Natural killer cell (primary cell): Measurements from ENCODE around the gene RGS6. TPM values are rescaled to one million over a fixed set of nuclear protein-coding genes. Genes with fewer than 3 reads are reported as not detected.

Source experiments
- ATAC-seq, 3 donors: fragments of 150-1000 bp in 2 of 3; fragments of 200-7000 bp in 1 of 3; cut with Tn5 transposase; 1 replicate in 1 of 3; 2 replicates in 2 of 3; pipeline ENCODE4 v1.10.0; 2021; ENCODE audit warnings: mild to moderate bottlenecking in 2 of 3, moderate library complexity in 2 of 3
- DNase-seq, 2 donors: peaks; one replicate each; pipeline versions ENCODE4 v3.0.0 to v3.0.0-alpha.2; 2013 to 2021; ENCODE audit warnings: mixed read lengths in 1 of 2
- H3K27ac ChIP-seq: one replicate; pipeline ENCODE4 v1.5.1; 2013; ENCODE audit warnings: mild to moderate bottlenecking, low read length
- H3K27me3 ChIP-seq: one replicate; pipeline ENCODE4 v1.6.1; 2013; ENCODE audit warnings: low read length; ENCODE audit not compliant: control insufficient read depth, insufficient read depth
- H3K36me3 ChIP-seq: one replicate; pipeline ENCODE4 v1.6.1; 2013; ENCODE audit warnings: low read length; ENCODE audit not compliant: control insufficient read depth, insufficient read depth
- H3K4me1 ChIP-seq: one replicate; pipeline ENCODE4 v1.6.1; 2013; ENCODE audit warnings: low read length; ENCODE audit not compliant: control insufficient read depth, insufficient read depth
- H3K4me3 ChIP-seq: one replicate; pipeline ENCODE4 v1.5.1; 2013; ENCODE audit warnings: low read length
- H3K9me3 ChIP-seq: one replicate; pipeline ENCODE4 v1.6.1; 2013; ENCODE audit warnings: low read length; ENCODE audit not compliant: control insufficient read depth, insufficient read depth
- H3K27ac Mint-ChIP-seq, 2 donors: one replicate each; pipeline ENCODE4 v1.8.0; 2022; ENCODE audit warnings: mild to moderate bottlenecking in 2 of 2, mixed read lengths in 2 of 2, moderate library complexity in 1 of 2
- H3K27me3 Mint-ChIP-seq, 2 donors: one replicate each; pipeline ENCODE4 v1.8.0; 2022; ENCODE audit warnings: low read depth in 2 of 2, mixed read lengths in 2 of 2
- H3K36me3 Mint-ChIP-seq: one replicate; pipeline ENCODE4 v1.8.0; 2022; ENCODE audit warnings: mixed read lengths
- H3K4me1 Mint-ChIP-seq, 2 donors: one replicate each; pipeline ENCODE4 v1.8.0; 2022; ENCODE audit warnings: mixed read lengths in 2 of 2
- H3K4me3 Mint-ChIP-seq: one replicate; pipeline ENCODE4 v1.8.0; 2022; ENCODE audit warnings: mild to moderate bottlenecking, moderate library complexity, mixed read lengths
- H3K9me3 Mint-ChIP-seq, 2 donors: one replicate each; pipeline ENCODE4 v1.8.0; 2022; ENCODE audit warnings: mixed read lengths in 2 of 2
- WGBS: methylation state at CpG from one replicate; pipeline ENCODE4 v1.1.7; 2013; ENCODE audit warnings: missing lambda C conversion rate; ENCODE audit not compliant: insufficient coverage; 5-methylcytosine and 5-hydroxymethylcytosine counted together
- intact Hi-C: fragments of 100-400 bp; cut with micrococcal nuclease; formaldehyde crosslinking; loops from one replicate; pipeline ENCODE4 v1.14.2; 2022
- total RNA-seq, 4 donors: library from RNA; stranded (reverse); fragments of 120-200 nt in 1 of 4; gene quantifications; one replicate each; pipeline versions ENCODE4 v1.2.3 to v1.2.4, GENCODE V29; 2013 to 2022
- TF ChIP-seq, protein P1 (sequence below): fragments of 200-600 bp; IDR thresholded peaks from one replicate; pipeline ENCODE4 v1.8.0; 2022; ENCODE audit warnings: antibody characterized with exemption

Gene RGS6
- total RNA-seq, 3 donors from 2014 or later (not counting 1 experiment from before 2014, with no cell fraction given): 0.75 to 1.4 TPM; not detected in 1

- 67% methylated on average over 1 of the region's 3 CpGs for WGBS
Observed at GRCh38 chr14:72278316-72278715, 346.1 kb downstream of the RGS6 start.

GRCh38 chr14:72284176-72284575 lies 351.9 kb downstream of the RGS6 start:
- Histone ChIP-seq H3K27me3 (no peaks in the 10 kb centered on the region), H3K36me3 (no peaks in the 10 kb centered on the region), H3K9me3 (peaks cover 8% of the 10 kb centered on the region), H3K4me3 (no peak overlapping the region), H3K4me1 (no peaks in the 10 kb centered on the region), H3K27ac (no peak overlapping the region)
- no peaks in the 10 kb centered on the region for H3K4me1 Mint-ChIP-seq
- WGBS: 87% methylated on average over 4 of the region's 4 CpGs
- peaks cover 6% of the 10 kb centered on the region for H3K36me3 Mint-ChIP-seq
- no peak for DNase-seq
- peaks cover 0 to 7% of the 10 kb centered on the region in 2 donors for H3K27me3 Mint-ChIP-seq
- ATAC-seq: no peak
- intact Hi-C loops: no loop called here
- TF ChIP-seq, protein P1, sequence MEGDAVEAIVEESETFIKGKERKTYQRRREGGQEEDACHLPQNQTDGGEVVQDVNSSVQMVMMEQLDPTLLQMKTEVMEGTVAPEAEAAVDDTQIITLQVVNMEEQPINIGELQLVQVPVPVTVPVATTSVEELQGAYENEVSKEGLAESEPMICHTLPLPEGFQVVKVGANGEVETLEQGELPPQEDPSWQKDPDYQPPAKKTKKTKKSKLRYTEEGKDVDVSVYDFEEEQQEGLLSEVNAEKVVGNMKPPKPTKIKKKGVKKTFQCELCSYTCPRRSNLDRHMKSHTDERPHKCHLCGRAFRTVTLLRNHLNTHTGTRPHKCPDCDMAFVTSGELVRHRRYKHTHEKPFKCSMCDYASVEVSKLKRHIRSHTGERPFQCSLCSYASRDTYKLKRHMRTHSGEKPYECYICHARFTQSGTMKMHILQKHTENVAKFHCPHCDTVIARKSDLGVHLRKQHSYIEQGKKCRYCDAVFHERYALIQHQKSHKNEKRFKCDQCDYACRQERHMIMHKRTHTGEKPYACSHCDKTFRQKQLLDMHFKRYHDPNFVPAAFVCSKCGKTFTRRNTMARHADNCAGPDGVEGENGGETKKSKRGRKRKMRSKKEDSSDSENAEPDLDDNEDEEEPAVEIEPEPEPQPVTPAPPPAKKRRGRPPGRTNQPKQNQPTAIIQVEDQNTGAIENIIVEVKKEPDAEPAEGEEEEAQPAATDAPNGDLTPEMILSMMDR: no peak
- no peak overlapping the region for H3K27ac Mint-ChIP-seq
- peaks cover 0 to 9% of the 10 kb centered on the region in 2 donors for H3K9me3 Mint-ChIP-seq
- no peak overlapping the region for H3K4me3 Mint-ChIP-seq

More at GRCh38 chr14:72278316-72278715, 346.1 kb downstream of the RGS6 start:
- Histone ChIP-seq H3K27ac (no peak overlapping the region), H3K9me3 (no peaks in the 10 kb centered on the region), H3K27me3 (no peaks in the 10 kb centered on the region), H3K36me3 (no peaks in the 10 kb centered on the region), H3K4me3 (no peak overlapping the region), H3K4me1 (no peaks in the 10 kb centered on the region)
- DNase-seq (no peak), ATAC-seq (no peak)
- no peaks in the 10 kb centered on the region for H3K36me3 Mint-ChIP-seq
- H3K27me3 Mint-ChIP-seq: peaks cover 2 to 9% of the 10 kb centered on the region in 2 donors
- peaks cover 0 to 8% of the 10 kb centered on the region in 2 donors for H3K4me1 Mint-ChIP-seq
- no peaks in the 10 kb centered on the region for H3K9me3 Mint-ChIP-seq
- no peak overlapping the region for H3K27ac Mint-ChIP-seq
- H3K4me3 Mint-ChIP-seq: no peak overlapping the region
- TF ChIP-seq, protein P1: no peak
- intact Hi-C loops: no loop called here

DNA sequence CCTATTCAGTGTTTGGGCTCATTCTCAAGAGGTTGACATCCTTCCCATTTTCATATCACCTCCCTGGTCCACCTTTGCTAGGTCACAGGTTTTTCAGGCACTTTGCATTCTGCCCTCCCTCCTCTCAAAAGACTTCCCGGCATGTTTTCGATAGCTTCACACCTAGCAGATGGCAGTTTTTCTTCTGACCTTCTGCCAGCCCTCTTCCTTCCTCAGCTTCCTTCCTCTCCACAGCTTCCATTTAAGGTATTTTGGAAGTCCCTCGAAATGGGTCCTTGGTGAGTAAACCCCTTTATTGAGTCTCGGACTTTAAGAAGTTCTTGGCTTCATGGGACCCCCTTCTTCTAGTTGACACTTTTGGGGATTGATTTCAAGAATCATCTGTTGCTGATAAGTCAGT lies 358.0 kb downstream of the RGS6 start:
- TF ChIP-seq, protein P1: no peak
- no peak for ATAC-seq

More for the DNA sequence above, 358.0 kb downstream of the RGS6 start:
- Histone ChIP-seq H3K4me1 (no peaks in the 10 kb centered on the region), H3K27me3 (no peaks in the 10 kb centered on the region), H3K4me3 (no peak overlapping the region), H3K9me3 (no peaks in the 10 kb centered on the region), H3K36me3 (no peaks in the 10 kb centered on the region), H3K27ac (no peak overlapping the region)
- H3K9me3 Mint-ChIP-seq: peaks cover 0 to 4% of the 10 kb centered on the region in 2 donors
- no peak overlapping the region for H3K4me3 Mint-ChIP-seq
- intact Hi-C loops: loop anchor here (5.0 kb wide), 1 partner anchor 268 kb away; no protein-coding TSS in a partner anchor
- no peak overlapping the region for H3K27ac Mint-ChIP-seq
- no peaks in the 10 kb centered on the region for H3K4me1 Mint-ChIP-seq
- peaks cover 9 to 23% of the 10 kb centered on the region in 2 donors for H3K27me3 Mint-ChIP-seq
- WGBS: 30% methylated on average over 4 of the region's 4 CpGs
- peaks cover 6% of the 10 kb centered on the region for H3K36me3 Mint-ChIP-seq
- DNase-seq: no peak
